CD1c-positive myeloid dendritic cell (primary cell): ENCODE results near the gene TLR9.

Experiments used
- DNase-seq: peaks from one replicate; pipeline ENCODE4 v3.0.0-alpha.2; 2016; ENCODE audit errors: extremely low spot score

The TLR9 gene

GRCh38 chr3:52246728-52247408 lies 21.4 kb upstream of the TLR9 start:
- DNase-seq, result peak; percentile 71

GRCh38 chr3:52246264-52246620 lies 20.8 kb upstream of the TLR9 start:
- DNase-seq, result no peak

- DNase-seq, result peak; percentile 68
Measured at GRCh38 chr3:52245322-52246263, 20.1 kb upstream of the TLR9 start, which contains the start of gene PPM1M. TSS of gene PPM1M (plus strand) at chr3:52245759. CDS start at chr3:52245825, 66 bp downstream.

- DNase-seq, result peak; percentile 96
Measured at GRCh38 chr3:52243791-52244628, 18.6 kb upstream of the TLR9 start.

GRCh38 chr3:52242039-52242438 lies 16.6 kb upstream of the TLR9 start:
- DNase-seq, result no peak

GRCh38 chr3:52240886-52241370 lies 15.5 kb upstream of the TLR9 start:
- no peak for DNase-seq

- peak; percentile 87 for DNase-seq
Measured at GRCh38 chr3:52240059-52240885, 14.8 kb upstream of the TLR9 start.

- peak; percentile 93 for DNase-seq
Measured at GRCh38 chr3:52238761-52239701, 13.6 kb upstream of the TLR9 start, which contains the start of gene TWF2. TSS of gene TWF2 (minus strand) at chr3:52239158. CDS start at chr3:52239016, 142 bp downstream.

- DNase-seq, result peak; percentile 90
Measured at GRCh38 chr3:52238193-52238760, 12.8 kb upstream of the TLR9 start.

GRCh38 chr3:52237657-52238172 lies 12.3 kb upstream of the TLR9 start:
- DNase-seq, result peak; percentile 88

- DNase-seq, result no peak
Measured at GRCh38 chr3:52237006-52237656, 11.7 kb upstream of the TLR9 start.

- no peak for DNase-seq
Measured at GRCh38 chr3:52236424-52236886, 11.0 kb upstream of the TLR9 start.

- no peak for DNase-seq
Measured at GRCh38 chr3:52234516-52235447, 9.3 kb upstream of the TLR9 start.

GRCh38 chr3:52233968-52234367 lies 8.5 kb upstream of the TLR9 start:
- DNase-seq, result no peak

- no peak for DNase-seq
Measured at GRCh38 chr3:52233108-52233591, 7.7 kb upstream of the TLR9 start.

- DNase-seq, result no peak
Measured at GRCh38 chr3:52232279-52233107, 7.0 kb upstream of the TLR9 start.
